Activated CD4-positive, alpha-beta T cell treated with anti-CD3 and anti-CD28 coated beads, Interleukin-2, amount 10 ng/mL, durations not matched to agents 7 days and 5 days (primary cell): ENCODE measurements around the gene ETV6. TPM values are rescaled to one million over a fixed set of nuclear protein-coding genes. Genes with fewer than 3 reads are reported as not detected.
"Not testable (repeated sequence)": the region's sequence is repeated elsewhere in the genome, so short reads cannot be mapped to it uniquely, and the experiment has no call there.

Experiments used
- CTCF ChIA-PET: fragments of 350-600 bp; sonication (Branson Sonifier 250); formaldehyde crosslinking; loops from one replicate; lab custom pipeline; 2021; ENCODE audit warnings: antibody characterized with exemption; lab: Charles Lee
- POLR2A ChIA-PET: fragments of 350-600 bp; sonication (Branson Sonifier 250); formaldehyde crosslinking; loops from one replicate; lab custom pipeline; 2021; ENCODE audit warnings: antibody characterized with exemption; lab: Charles Lee
- DNase-seq: peaks from one replicate; pipeline ENCODE4 v3.0.0-alpha.2; 2020
- H3K27ac Mint-ChIP-seq: one replicate; pipeline ENCODE4 v1.8.0; 2021; ENCODE audit warnings: mild to moderate bottlenecking, moderate library complexity, mixed read lengths
- H3K27me3 Mint-ChIP-seq: one replicate; pipeline ENCODE4 v1.8.0; 2021; ENCODE audit warnings: mixed read lengths
- H3K36me3 Mint-ChIP-seq: one replicate; pipeline ENCODE4 v1.8.0; 2021; ENCODE audit warnings: low read depth, mixed read lengths
- H3K4me1 Mint-ChIP-seq: one replicate; pipeline ENCODE4 v1.8.0; 2021; ENCODE audit warnings: mixed read lengths
- H3K4me3 Mint-ChIP-seq: one replicate; pipeline ENCODE4 v1.8.0; 2021; ENCODE audit warnings: mild to moderate bottlenecking, moderate library complexity, mixed read lengths
- H3K9me3 Mint-ChIP-seq: one replicate; pipeline ENCODE4 v1.8.0; 2021; ENCODE audit warnings: mixed read lengths
- total RNA-seq, 2 experiments: library from RNA; stranded (reverse); gene quantifications; one replicate each; pipeline ENCODE4 v1.2.3, GENCODE V29; 2021

The ETV6 gene
- 10 to 100 TPM; 34.2 to 36.6 TPM for total RNA-seq

DNA sequence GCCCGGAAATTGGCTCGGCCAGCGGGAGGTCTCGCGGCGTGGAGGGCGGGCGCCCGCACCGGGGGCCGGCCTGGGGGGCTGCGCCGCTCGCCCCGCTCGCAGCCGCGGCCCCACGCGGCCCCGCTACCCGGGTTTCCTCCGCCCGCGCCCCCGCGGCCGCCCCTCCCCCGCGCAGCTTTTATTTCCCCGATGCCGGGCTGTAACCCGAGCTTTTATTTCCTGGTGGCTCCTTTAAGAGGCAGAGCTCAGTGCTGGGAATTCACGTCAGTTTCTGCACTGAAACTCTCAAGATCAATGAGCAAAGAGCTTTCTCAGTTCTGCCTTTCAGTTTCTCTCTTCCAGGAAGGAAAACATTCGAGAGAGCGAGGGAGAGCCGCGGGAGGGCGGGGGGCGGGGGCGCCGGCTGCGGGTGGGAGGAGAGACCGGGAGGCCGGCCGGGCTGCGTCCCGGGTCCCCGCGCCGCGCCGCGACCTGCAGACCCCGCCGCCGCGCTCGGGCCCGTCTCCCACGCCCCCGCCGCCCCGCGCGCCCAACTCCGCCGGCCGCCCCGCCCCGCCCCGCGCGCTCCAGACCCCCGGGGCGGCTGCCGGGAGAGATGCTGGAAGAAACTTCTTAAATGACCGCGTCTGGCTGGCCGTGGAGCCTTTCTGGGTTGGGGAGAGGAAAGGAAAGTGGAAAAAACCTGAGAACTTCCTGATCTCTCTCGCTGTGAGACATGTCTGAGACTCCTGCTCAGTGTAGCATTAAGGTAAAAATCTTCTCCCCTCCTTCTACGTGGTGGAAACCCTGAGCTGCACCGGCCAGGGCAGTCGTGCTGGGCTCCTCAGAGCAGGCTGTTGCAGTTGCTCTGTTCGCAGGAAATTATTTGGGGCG, at the start of gene ETV6:
ETV6 (plus strand) TSS at position 262 of the 873 bp plus-strand sequence; CDS start at position 716, 454 bp downstream.
- Mint-ChIP-seq H3K9me3 (no peaks in the 10 kb centered on the region), H3K27me3 (no peaks in the 10 kb centered on the region), H3K4me3 (peak within 1 kb of the TSS; percentile 95), H3K4me1 (peaks cover 39% of the 10 kb centered on the region), H3K36me3 (peaks cover 6% of the 10 kb centered on the region), H3K27ac (peak within 1 kb of the TSS; percentile 99)
- peak; percentile 82 for DNase-seq
- ChIA-PET CTCF (no interaction called here), POLR2A (interaction anchor here (0.6 to 1.1 kb wide), 6 partner anchors 104 to 837 kb away, joined by 3 to 4 read pairs (median 4); no protein-coding TSS in a partner anchor)

DNA sequence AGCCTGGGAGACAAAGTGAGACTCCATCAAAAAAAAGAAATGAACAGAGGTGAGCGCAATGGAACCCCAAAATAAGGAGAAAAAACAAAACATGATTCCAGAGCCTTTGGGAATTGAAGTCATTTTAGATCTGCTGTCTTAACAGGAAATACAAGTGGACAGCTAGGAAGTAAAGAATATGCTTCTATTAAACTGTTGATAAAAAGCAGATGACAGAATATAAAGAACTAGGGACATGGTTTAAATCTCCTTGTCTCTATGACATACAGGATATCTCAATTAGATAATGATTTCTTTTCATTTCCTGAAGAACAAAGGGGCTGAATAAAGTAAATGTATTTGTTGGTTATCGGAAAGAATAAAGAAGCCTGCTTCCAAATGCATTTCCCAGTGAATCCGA, 49.3 kb upstream of the ETV6 start:
- POLR2A ChIA-PET = no interaction called here
- CTCF ChIA-PET = no interaction called here
- H3K27me3 Mint-ChIP-seq = no peaks in the 10 kb centered on the region
- no peak for DNase-seq
- no peak overlapping the region for H3K4me3 Mint-ChIP-seq
- H3K36me3 Mint-ChIP-seq = no peaks in the 10 kb centered on the region
- no peaks in the 10 kb centered on the region for H3K9me3 Mint-ChIP-seq
- H3K27ac Mint-ChIP-seq = no peak overlapping the region
- H3K4me1 Mint-ChIP-seq = peaks cover 20% of the 10 kb centered on the region

DNA sequence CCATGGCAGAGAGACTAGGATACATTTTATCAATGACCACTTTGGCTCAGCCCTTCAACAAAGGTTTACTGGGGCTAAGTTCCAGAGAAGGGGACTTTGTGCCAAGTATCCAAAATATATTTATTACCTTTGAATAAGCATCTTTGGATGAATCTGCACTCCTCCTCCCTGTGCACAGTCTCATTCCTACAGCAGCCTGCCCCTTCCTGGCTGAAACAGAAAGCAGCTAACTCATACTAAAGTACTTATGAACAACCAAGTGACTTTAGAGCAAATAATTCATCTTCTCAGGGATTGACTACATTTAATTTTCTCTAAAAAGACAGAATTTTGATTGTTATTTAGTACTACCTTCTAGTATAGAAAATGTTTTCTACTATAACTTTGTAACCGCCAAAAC, 47.8 kb upstream of the ETV6 start:
- H3K27ac Mint-ChIP-seq = no peak overlapping the region
- ChIA-PET POLR2A (no interaction called here), CTCF (no interaction called here)
- H3K9me3 Mint-ChIP-seq = no peaks in the 10 kb centered on the region
- H3K4me3 Mint-ChIP-seq = no peak overlapping the region
- H3K36me3 Mint-ChIP-seq = no peaks in the 10 kb centered on the region
- peaks cover 16% of the 10 kb centered on the region for H3K4me1 Mint-ChIP-seq
- no peaks in the 10 kb centered on the region for H3K27me3 Mint-ChIP-seq
- no peak for DNase-seq

DNA sequence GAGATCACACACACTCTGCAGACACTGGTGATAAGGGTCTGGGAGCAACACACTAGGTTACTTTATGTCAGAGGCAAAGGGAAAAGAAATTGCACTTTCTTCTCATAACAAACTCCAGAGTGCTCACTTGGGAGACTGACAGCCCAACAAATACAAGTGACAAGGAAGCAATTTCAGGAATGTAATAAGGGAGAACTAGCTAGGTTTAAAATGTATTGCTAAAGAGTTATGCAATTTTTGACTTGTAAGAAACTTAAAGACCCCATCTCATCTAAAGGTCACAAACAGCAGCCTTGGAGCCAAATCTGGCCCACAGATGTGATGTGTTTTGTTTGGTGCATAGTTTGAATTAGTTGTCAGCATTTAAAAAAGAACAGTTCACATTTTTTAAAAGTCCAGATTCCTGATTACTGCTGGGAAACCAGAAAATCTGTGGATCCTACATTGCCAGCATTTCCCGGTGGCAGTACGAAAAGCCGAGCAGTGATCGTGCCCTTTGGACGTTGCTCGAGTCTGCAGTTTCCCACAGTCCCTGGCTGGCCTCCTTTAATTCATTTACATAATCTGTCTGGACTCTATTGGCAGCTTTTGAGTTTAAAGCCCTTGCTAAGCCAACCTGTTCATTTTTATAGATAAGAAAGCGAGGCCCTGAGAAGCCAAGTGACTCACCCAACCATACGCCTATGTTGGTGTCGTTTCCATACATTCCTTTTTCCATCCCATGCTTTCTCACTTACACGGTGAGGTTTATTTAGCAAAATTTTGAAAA, 42.0 kb upstream of the ETV6 start:
- no peaks in the 10 kb centered on the region for H3K27me3 Mint-ChIP-seq
- H3K9me3 Mint-ChIP-seq = no peaks in the 10 kb centered on the region
- H3K27ac Mint-ChIP-seq = no peak overlapping the region
- DNase-seq = no peak
- CTCF ChIA-PET = interaction anchor here (1.4 kb wide), 1 partner anchor 426 kb away, joined by 4 read pairs; no protein-coding TSS in a partner anchor
- H3K36me3 Mint-ChIP-seq = no peaks in the 10 kb centered on the region
- H3K4me3 Mint-ChIP-seq = no peak overlapping the region
- POLR2A ChIA-PET = no interaction called here
- H3K4me1 Mint-ChIP-seq = peaks cover 4% of the 10 kb centered on the region

DNA sequence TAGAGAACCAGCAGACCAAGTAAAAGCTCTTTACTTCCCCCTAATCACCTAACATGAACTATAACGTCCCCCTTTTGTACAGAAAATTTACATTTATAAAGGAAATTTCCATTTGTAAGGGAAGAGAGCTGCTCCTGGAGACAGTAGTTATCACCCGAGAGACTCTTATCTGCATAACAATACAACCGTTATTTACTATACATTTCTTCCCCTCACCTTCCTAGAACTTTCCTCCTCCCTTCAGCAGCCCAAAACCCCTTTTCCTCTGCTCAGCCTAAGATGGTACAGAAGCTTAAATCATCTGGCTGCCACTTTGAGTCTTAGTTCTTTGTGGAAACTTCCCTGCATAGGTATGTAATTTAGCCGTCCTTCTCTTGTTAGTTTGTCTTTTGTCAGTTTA, 40.4 kb upstream of the ETV6 start:
- Mint-ChIP-seq H3K27ac (no peak overlapping the region), H3K36me3 (no peaks in the 10 kb centered on the region), H3K4me3 (no peak overlapping the region), H3K4me1 (no peaks in the 10 kb centered on the region), H3K9me3 (no peaks in the 10 kb centered on the region), H3K27me3 (no peaks in the 10 kb centered on the region)
- ChIA-PET CTCF (interaction anchor here (0.9 kb wide), 1 partner anchor 27 kb away, joined by 3 read pairs; no protein-coding TSS in a partner anchor), POLR2A (no interaction called here)
- no peak for DNase-seq

DNA sequence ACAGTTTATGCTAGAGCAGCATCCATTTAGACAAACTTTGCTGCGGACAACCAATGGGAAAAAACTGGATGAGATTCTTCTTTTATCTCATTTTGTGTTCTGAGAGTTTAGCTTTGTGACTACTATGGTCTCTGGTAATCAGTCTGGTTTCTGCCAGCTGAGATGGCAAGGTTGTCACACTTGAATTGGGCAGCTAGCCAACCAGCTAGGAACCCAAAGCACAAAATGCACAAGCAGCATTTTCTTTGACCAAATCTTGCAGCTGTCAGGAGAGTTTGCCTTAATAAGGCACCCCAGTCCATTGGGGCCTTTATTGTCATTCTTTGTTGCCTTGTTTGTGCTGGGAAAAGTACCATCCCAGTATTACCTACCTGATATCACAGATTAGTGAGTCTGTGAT, 34.0 kb upstream of the ETV6 start:
- no peak for DNase-seq
- H3K36me3 Mint-ChIP-seq = no peaks in the 10 kb centered on the region
- CTCF ChIA-PET = interaction anchor here (0.8 to 1.4 kb wide), 3 partner anchors 9 to 21 kb away, joined by 3 to 6 read pairs (median 4); no protein-coding TSS in a partner anchor
- H3K9me3 Mint-ChIP-seq = no peaks in the 10 kb centered on the region
- no peaks in the 10 kb centered on the region for H3K27me3 Mint-ChIP-seq
- H3K4me1 Mint-ChIP-seq = no peaks in the 10 kb centered on the region
- H3K4me3 Mint-ChIP-seq = no peak overlapping the region
- POLR2A ChIA-PET = no interaction called here
- no peak overlapping the region for H3K27ac Mint-ChIP-seq

DNA sequence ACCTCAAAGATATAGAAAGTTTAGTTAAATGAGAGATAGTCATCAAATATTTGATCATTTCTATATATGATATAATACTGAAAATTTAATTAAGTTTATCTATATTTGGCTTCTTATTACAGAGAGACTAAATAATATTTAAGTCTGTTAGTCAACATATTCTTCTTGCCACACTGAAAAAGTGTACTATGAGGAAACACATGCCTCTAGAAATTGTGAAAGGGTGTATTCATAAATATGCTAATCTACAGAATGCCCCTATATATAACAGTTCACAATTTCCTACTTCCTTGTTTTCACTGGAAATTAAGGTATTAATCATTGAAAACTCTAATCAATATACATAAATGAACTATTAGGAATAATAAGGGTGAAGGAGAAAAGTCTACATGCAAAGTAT, 31.4 kb upstream of the ETV6 start:
- ChIA-PET POLR2A (no interaction called here), CTCF (no interaction called here)
- no peak overlapping the region for H3K27ac Mint-ChIP-seq
- no peaks in the 10 kb centered on the region for H3K36me3 Mint-ChIP-seq
- H3K27me3 Mint-ChIP-seq = no peaks in the 10 kb centered on the region
- H3K9me3 Mint-ChIP-seq = no peaks in the 10 kb centered on the region
- DNase-seq = no peak
- H3K4me1 Mint-ChIP-seq = peaks cover 2% of the 10 kb centered on the region
- no peak overlapping the region for H3K4me3 Mint-ChIP-seq

DNA sequence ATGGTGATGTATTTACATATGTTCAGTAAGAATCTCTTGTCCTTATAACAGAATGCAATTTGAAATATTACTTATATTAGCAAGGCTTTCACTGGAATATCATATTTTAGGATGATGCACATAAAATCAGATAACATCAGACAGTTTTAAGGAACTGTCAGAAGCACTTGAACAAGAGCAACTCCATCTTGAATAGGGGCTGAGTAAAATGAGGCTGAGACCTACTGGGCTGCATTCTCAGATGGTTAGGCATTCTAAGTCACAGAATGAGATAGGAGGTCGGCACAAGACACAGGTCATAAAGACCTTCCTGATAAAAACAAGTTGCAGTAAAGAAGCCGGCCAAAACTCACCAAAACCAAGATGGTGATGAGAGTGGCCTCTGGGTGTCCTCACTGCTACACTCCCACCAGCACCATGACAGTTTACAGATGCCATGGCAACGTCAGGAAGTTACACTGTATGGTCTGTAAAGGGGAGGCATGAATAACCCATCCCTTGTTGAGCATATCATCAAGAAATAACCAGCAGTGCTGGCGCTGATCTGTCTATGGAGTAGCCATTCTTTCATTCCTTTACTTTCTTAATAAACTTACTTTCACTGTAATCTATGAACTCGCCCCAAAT, 27.6 kb upstream of the ETV6 start:
- Mint-ChIP-seq H3K4me1 (peaks cover 2% of the 10 kb centered on the region), H3K36me3 (no peaks in the 10 kb centered on the region), H3K27me3 (no peaks in the 10 kb centered on the region), H3K4me3 (no peak overlapping the region), H3K27ac (no peak overlapping the region), H3K9me3 (no peaks in the 10 kb centered on the region)
- ChIA-PET CTCF (no interaction called here), POLR2A (no interaction called here)
- DNase-seq = peak; percentile 13

DNA sequence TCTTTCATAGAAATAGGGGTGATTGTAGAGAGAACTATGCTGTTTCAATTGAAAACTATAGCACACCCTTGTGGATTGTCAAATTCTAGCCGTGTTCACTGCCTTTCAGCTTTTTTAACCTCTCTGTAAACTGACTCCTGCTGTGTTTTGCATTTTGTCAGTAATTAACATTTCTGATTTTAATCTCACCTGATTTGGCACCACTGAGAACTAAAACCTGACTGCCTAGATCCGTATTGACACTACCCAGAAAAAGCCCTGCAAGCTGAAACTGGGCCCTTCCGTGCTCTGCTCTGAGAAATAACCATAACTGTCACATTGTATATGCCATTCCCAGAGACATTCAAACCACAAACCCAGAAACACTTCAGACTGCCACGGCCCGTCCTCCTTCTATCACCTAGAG, 26.6 kb upstream of the ETV6 start:
- POLR2A ChIA-PET = no interaction called here
- H3K4me1 Mint-ChIP-seq = peaks cover 2% of the 10 kb centered on the region
- CTCF ChIA-PET = interaction anchor here (1.0 to 1.5 kb wide), 3 partner anchors 14 to 387 kb away, joined by 3 read pairs; no protein-coding TSS in a partner anchor
- no peak overlapping the region for H3K27ac Mint-ChIP-seq
- H3K27me3 Mint-ChIP-seq = no peaks in the 10 kb centered on the region
- H3K36me3 Mint-ChIP-seq = no peaks in the 10 kb centered on the region
- H3K4me3 Mint-ChIP-seq = no peak overlapping the region
- H3K9me3 Mint-ChIP-seq = no peaks in the 10 kb centered on the region
- DNase-seq = no peak

GRCh38 chr12:11623382-11623781, 26.1 kb upstream of the ETV6 start:
- Mint-ChIP-seq H3K4me3 (no peak overlapping the region), H3K36me3 (no peaks in the 10 kb centered on the region), H3K9me3 (no peaks in the 10 kb centered on the region), H3K27ac (no peak overlapping the region), H3K4me1 (peaks cover 2% of the 10 kb centered on the region), H3K27me3 (no peaks in the 10 kb centered on the region)
- ChIA-PET CTCF (interaction anchor here (0.6 to 1.5 kb wide), 4 partner anchors 13 to 682 kb away, joined by 3 read pairs; no protein-coding TSS in a partner anchor), POLR2A (no interaction called here)
- DNase-seq = no peak

DNA sequence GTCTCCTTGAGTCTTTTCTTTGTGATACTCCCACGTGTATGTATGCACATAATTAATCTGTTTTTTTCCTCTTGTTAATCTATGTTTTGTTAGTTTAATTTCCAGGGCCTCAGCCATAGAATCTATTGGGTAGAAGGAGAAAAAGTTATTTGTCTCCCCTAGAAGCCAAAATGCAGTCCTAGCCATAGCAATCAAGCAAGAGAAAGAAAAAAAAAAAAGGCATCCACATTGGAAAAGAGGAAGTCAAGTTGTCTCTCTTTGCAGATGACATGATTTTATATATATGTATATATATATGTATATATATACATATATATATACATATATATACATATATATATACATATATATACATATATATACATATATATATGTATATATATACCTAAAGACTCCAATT, 25.4 kb upstream of the ETV6 start:
- Mint-ChIP-seq H3K27ac (no peak overlapping the region), H3K36me3 (no peaks in the 10 kb centered on the region), H3K4me3 (no peak overlapping the region), H3K27me3 (no peaks in the 10 kb centered on the region), H3K9me3 (no peaks in the 10 kb centered on the region), H3K4me1 (peaks cover 2% of the 10 kb centered on the region)
- no peak for DNase-seq
- CTCF ChIA-PET = interaction anchor here (0.6 to 1.5 kb wide), 2 partner anchors 41 to 681 kb away, joined by 3 read pairs; no protein-coding TSS in a partner anchor
- POLR2A ChIA-PET = no interaction called here

- DNase-seq, H3K36me3 Mint-ChIP-seq, H3K4me1 Mint-ChIP-seq, H3K9me3 Mint-ChIP-seq, H3K27me3 Mint-ChIP-seq, H3K27ac Mint-ChIP-seq, H3K4me3 Mint-ChIP-seq, POLR2A ChIA-PET: not testable (repeated sequence)
- CTCF ChIA-PET = interaction anchor here (0.9 kb wide), 1 partner anchor 10 kb away, joined by 4 read pairs; no protein-coding TSS in a partner anchor
Measured at GRCh38 chr12:11627709-11628108, 21.8 kb upstream of the ETV6 start.
